ENCODE results near the gene PHLDB3. TPM values are rescaled to one million over a fixed set of nuclear protein-coding genes. Genes with fewer than 3 reads are reported as not detected.

The PHLDB3 gene
- total RNA-seq, 6 donors from 2014 or later, result 1.8 to 22.6 (median 13.8) TPM

- no peaks in the 10 kb centered on the region for H3K9me3 ChIP-seq
- H3K4me1 ChIP-seq, result peaks cover 0 to 10% (median 3%) of the 10 kb centered on the region in 4 donors
- 80 to 82% methylated on average over 3 of the region's 3 CpGs for WGBS, 2 donors
- H3K27ac ChIP-seq, result no peak overlapping the region
- H3K27me3 ChIP-seq, result no peaks in the 10 kb centered on the region
- ATAC-seq (ENCODE audit: low FRiP score in 2 of 2) (no peak), DNase-seq (no peak)
- H3K36me3 ChIP-seq, result peaks cover 0 to 34% (median 22%) of the 10 kb centered on the region in 4 donors
- no peak overlapping the region for H3K4me3 ChIP-seq
- TF ChIP-seq POLR2AphosphoS5 (IDR thresholded peaks at IDR 0.05), result no peak
- TF ChIP-seq CTCF (IDR thresholded peaks at IDR 0.05), result no peak
- TF ChIP-seq POLR2A (IDR thresholded peaks at IDR 0.05), result no peak
Observed at GRCh38 chr19:43499042-43499441, 5.5 kb downstream of the PHLDB3 start.

- DNase-seq (no peak), ATAC-seq (ENCODE audit: low FRiP score in 2 of 2) (no peak)
- whole genome bisulfite sequencing, 2 donors, result 79 to 83% methylated on average over 5 of the region's 5 CpGs
- Histone ChIP-seq H3K4me3 (no peak overlapping the region), H3K27ac (no peak overlapping the region), H3K9me3 (no peaks in the 10 kb centered on the region), H3K36me3 (peaks cover 0 to 35% (median 23%) of the 10 kb centered on the region in 4 donors), H3K27me3 (no peaks in the 10 kb centered on the region), H3K4me1 (peaks cover 0 to 4% (median 2%) of the 10 kb centered on the region in 4 donors)
- TF ChIP-seq EP300 (IDR thresholded peaks at IDR 0.05) (no peak), CTCF (IDR thresholded peaks at IDR 0.05) (no peak), POLR2A (IDR thresholded peaks at IDR 0.05) (no peak), POLR2AphosphoS5 (IDR thresholded peaks at IDR 0.05) (no peak)
Observed at GRCh38 chr19:43498233-43498842, 6.2 kb downstream of the PHLDB3 start.

- ATAC-seq (ENCODE audit: low FRiP score in 2 of 2), result no peak
- 94 to 98% methylated on average over 3 to 7 of the region's 7 CpGs for WGBS, 2 donors
Observed at GRCh38 chr19:43496960-43497359, 7.6 kb downstream of the PHLDB3 start.

GRCh38 chr19:43495082-43495481, 9.5 kb downstream of the PHLDB3 start:
- WGBS, 2 donors, result 91 to 92% methylated on average over 8 of the region's 8 CpGs
- no peak for ATAC-seq (ENCODE audit: low FRiP score in 2 of 2)
- DNase-seq, result no peak
- Histone ChIP-seq H3K36me3 (peaks cover 0 to 39% (median 23%) of the 10 kb centered on the region in 4 donors), H3K4me1 (no peaks in the 10 kb centered on the region), H3K9me3 (no peaks in the 10 kb centered on the region), H3K27me3 (no peaks in the 10 kb centered on the region), H3K4me3 (no peak overlapping the region), H3K27ac (no peak overlapping the region)
- no peak for TF ChIP-seq EP300 (IDR thresholded peaks at IDR 0.05)
- TF ChIP-seq CTCF (IDR thresholded peaks at IDR 0.05), result no peak
- no peak for TF ChIP-seq POLR2A (IDR thresholded peaks at IDR 0.05)
- TF ChIP-seq POLR2AphosphoS5 (IDR thresholded peaks at IDR 0.05), result no peak

More at GRCh38 chr19:43496960-43497359, 7.6 kb downstream of the PHLDB3 start:
- Histone ChIP-seq H3K4me1 (no peaks in the 10 kb centered on the region), H3K27me3 (no peaks in the 10 kb centered on the region), H3K27ac (no peak overlapping the region), H3K4me3 (no peak overlapping the region), H3K9me3 (no peaks in the 10 kb centered on the region), H3K36me3 (peaks cover 0 to 35% (median 23%) of the 10 kb centered on the region in 4 donors)
- TF ChIP-seq POLR2AphosphoS5 (IDR thresholded peaks at IDR 0.05) (no peak), CTCF (IDR thresholded peaks at IDR 0.05) (no peak), POLR2A (IDR thresholded peaks at IDR 0.05) (no peak), EP300 (IDR thresholded peaks at IDR 0.05) (no peak)
- no peak for DNase-seq

- Histone ChIP-seq H3K27me3 (no peaks in the 10 kb centered on the region), H3K36me3 (peaks cover 0 to 19% (median 12%) of the 10 kb centered on the region in 4 donors), H3K9me3 (no peaks in the 10 kb centered on the region), H3K27ac (no peak overlapping the region), H3K4me1 (no peaks in the 10 kb centered on the region), H3K4me3 (no peak overlapping the region)
- TF ChIP-seq POLR2AphosphoS5 (IDR thresholded peaks at IDR 0.05) (no peak), POLR2A (IDR thresholded peaks at IDR 0.05) (no peak), EP300 (IDR thresholded peaks at IDR 0.05) (no peak), CTCF (IDR thresholded peaks at IDR 0.05) (no peak)
- no peak for ATAC-seq (ENCODE audit: low FRiP score in 2 of 2)
- WGBS, 2 donors, result 92 to 95% methylated on average over 5 of the region's 5 CpGs
- no peak for DNase-seq
Observed at GRCh38 chr19:43490759-43491158, 13.8 kb downstream of the PHLDB3 start.
